CD14-positive monocyte (primary cell): ENCODE results near the gene CRCP. TPM values are rescaled to one million over a fixed set of nuclear protein-coding genes. Genes with fewer than 3 reads are reported as not detected.

ENCODE experiments used
- DNase-seq, 3 donors: peaks; one replicate each; pipeline ENCODE4 v3.0.0-alpha.2; 2011 to 2022
- H2AFZ ChIP-seq: 2 replicates; pipeline ENCODE4 v1.6.0; 2012; ENCODE audit warnings: mild to moderate bottlenecking, low read depth, low read length, inconsistent platforms; ENCODE audit not compliant: insufficient read depth, poor library complexity, severe bottlenecking
- H3K27ac ChIP-seq, 2 donors: 1 replicate in 1 of 2; 2 replicates in 1 of 2; pipeline ENCODE4 v1.5.1; 2012 to 2013; ENCODE audit warnings: low read length in 2 of 2, control low read depth in 1 of 2, inconsistent platforms in 1 of 2, low read depth in 1 of 2, mild to moderate bottlenecking in 1 of 2
- H3K27me3 ChIP-seq, 2 donors: one replicate each; pipeline versions ENCODE4 v1.6.0 to v1.6.1; 2011 to 2013; ENCODE audit warnings: low read length in 2 of 2; ENCODE audit not compliant: control insufficient read depth in 2 of 2, insufficient read depth in 2 of 2
- H3K36me3 ChIP-seq, 2 donors: replicated peaks in 1 of 2; 1 replicate in 1 of 2; 2 replicates in 1 of 2; pipeline versions ENCODE4 v1.5.1 to v1.6.1; 2012 to 2013; ENCODE audit warnings: low read length in 2 of 2, control low read depth in 1 of 2, inconsistent platforms in 1 of 2, mild to moderate bottlenecking in 1 of 2; ENCODE audit not compliant: insufficient read depth in 2 of 2, control insufficient read depth in 1 of 2
- H3K4me1 ChIP-seq, 2 donors: 1 replicate in 1 of 2; 2 replicates in 1 of 2; pipeline versions ENCODE4 v1.5.1 to v1.6.1; 2012 to 2013; ENCODE audit warnings: low read length in 2 of 2, control low read depth in 1 of 2, inconsistent platforms in 1 of 2, mild to moderate bottlenecking in 1 of 2, moderate library complexity in 1 of 2; ENCODE audit not compliant: insufficient read depth in 2 of 2, control insufficient read depth in 1 of 2
- H3K4me2 ChIP-seq: replicated peaks from 2 replicates; pipeline ENCODE3; 2012; ENCODE audit warnings: low read length, moderate library complexity, mild to moderate bottlenecking; ENCODE audit not compliant: poor library complexity, severe bottlenecking; ENCODE audit errors: extremely low read depth
- H3K4me3 ChIP-seq, 3 experiments: fragments of 200-600 bp in 1 of 3; sonication (generic) in 1 of 3; replicated peaks in 1 of 3; 1 replicate in 2 of 3; 2 replicates in 1 of 3; pipeline ENCODE4 v1.5.1; 2011 to 2013; ENCODE audit warnings: low read length in 3 of 3, mild to moderate bottlenecking in 3 of 3, control low read depth in 2 of 3, low read depth in 2 of 3, inconsistent platforms in 1 of 3, moderate library complexity in 1 of 3
- H3K79me2 ChIP-seq: 2 replicates; pipeline ENCODE4 v1.6.0; 2012; ENCODE audit warnings: mild to moderate bottlenecking, control low read depth, inconsistent platforms, low read length, moderate library complexity; ENCODE audit not compliant: insufficient read depth
- H3K9ac ChIP-seq: 2 replicates; pipeline ENCODE4 v1.6.0; 2017; ENCODE audit warnings: low read length, mild to moderate bottlenecking; ENCODE audit not compliant: insufficient read depth, poor library complexity, severe bottlenecking
- H3K9me3 ChIP-seq, 2 donors: replicated peaks in 1 of 2; 1 replicate in 1 of 2; 2 replicates in 1 of 2; pipeline versions ENCODE4 v1.5.1 to v1.6.1; 2012 to 2013; ENCODE audit warnings: low read length in 2 of 2, control low read depth in 1 of 2; ENCODE audit not compliant: control insufficient read depth in 1 of 2, insufficient read depth in 1 of 2
- H4K20me1 ChIP-seq: 2 replicates; pipeline ENCODE4 v1.6.0; 2012; ENCODE audit warnings: mild to moderate bottlenecking, low read length, control low read depth, moderate library complexity; ENCODE audit not compliant: insufficient read depth
- H3K27ac Mint-ChIP-seq, 7 donors: one replicate each; pipeline ENCODE4 v1.8.0; 2020; ENCODE audit warnings: mild to moderate bottlenecking in 7 of 7, mixed read lengths in 7 of 7, moderate library complexity in 6 of 7, inconsistent platforms in 2 of 7
- H3K27me3 Mint-ChIP-seq, 3 donors: one replicate each; pipeline ENCODE4 v1.8.0; 2021 to 2022; ENCODE audit warnings: low read depth in 3 of 3, mild to moderate bottlenecking in 3 of 3, mixed read lengths in 3 of 3, moderate library complexity in 3 of 3, inconsistent platforms in 1 of 3
- H3K36me3 Mint-ChIP-seq, 2 donors: one replicate each; pipeline ENCODE4 v1.8.0; 2020; ENCODE audit warnings: mixed read lengths in 2 of 2, inconsistent platforms in 1 of 2, mild to moderate bottlenecking in 1 of 2
- H3K4me1 Mint-ChIP-seq: one replicate; pipeline ENCODE4 v1.8.0; 2020; ENCODE audit warnings: mild to moderate bottlenecking, mixed read lengths
- H3K4me3 Mint-ChIP-seq, 2 donors: one replicate each; pipeline ENCODE4 v1.8.0; 2020; ENCODE audit warnings: mild to moderate bottlenecking in 2 of 2, mixed read lengths in 2 of 2, moderate library complexity in 1 of 2
- H3K9me3 Mint-ChIP-seq, 7 donors: one replicate each; pipeline ENCODE4 v1.8.0; 2020 to 2022; ENCODE audit warnings: mixed read lengths in 7 of 7, mild to moderate bottlenecking in 6 of 7, moderate library complexity in 6 of 7, inconsistent platforms in 2 of 7
- CTCF ChIP-seq: fragments of 200-600 bp; IDR thresholded peaks from one replicate; pipeline ENCODE4 v1.8.0; 2022; ENCODE audit warnings: antibody characterized with exemption, mild to moderate bottlenecking
- WGBS: methylation state at CpG from one replicate; pipeline ENCODE4 v1.1.5; 2013; ENCODE audit warnings: missing lambda C conversion rate; ENCODE audit not compliant: insufficient coverage; 5-methylcytosine and 5-hydroxymethylcytosine counted together
- intact Hi-C, 2 donors: fragments of 100-400 bp; cut with micrococcal nuclease; formaldehyde crosslinking; loops; one replicate each; pipeline versions ENCODE4 v1.15.0 to v1.15.1; 2023
- polyA plus RNA-seq, 3 donors: library from polyadenylated mRNA; depleted of rRNA in 1 of 3; unstranded in 2 of 3; stranded (reverse) in 1 of 3; fragments of 300-500 nt in 2 of 3; fragments of >200 nt in 1 of 3; fragmentation: Illumina TruSeq in 2 of 3; gene quantifications; 1 replicate in 2 of 3; 2 replicates in 1 of 3; pipeline ENCODE4 v1.2.3, GENCODE V29; 2012 to 2021

Gene CRCP
- polyA plus RNA-seq, 3 donors, result 14.0 to 19.9 (median 15.5) TPM

GRCh38 chr7:66083677-66084076 lies 31.0 kb upstream of the CRCP start:
- no peaks in the 10 kb centered on the region for H3K4me1 Mint-ChIP-seq
- no peak overlapping the region for H3K27ac ChIP-seq
- H3K27me3 ChIP-seq, result no peaks in the 10 kb centered on the region
- no peaks in the 10 kb centered on the region for H3K9me3 Mint-ChIP-seq
- no peak overlapping the region for H2AFZ ChIP-seq
- H3K4me2 ChIP-seq, result no peak overlapping the region
- peaks cover 7% of the 10 kb centered on the region for H3K79me2 ChIP-seq
- DNase-seq, result no peak
- peaks cover 0 to 2% (median 0%) of the 10 kb centered on the region in 3 donors for H3K27me3 Mint-ChIP-seq
- no peaks in the 10 kb centered on the region for H3K4me1 ChIP-seq
- H3K9ac ChIP-seq, result no peak overlapping the region
- H3K36me3 ChIP-seq, result peaks cover 31 to 71% of the 10 kb centered on the region in 2 donors
- 88% methylated on average over 1 of the region's 2 CpGs for WGBS
- no peaks in the 10 kb centered on the region for H3K9me3 ChIP-seq
- TF ChIP-seq CTCF, result no peak
- peaks cover 38 to 68% of the 10 kb centered on the region in 2 donors for H3K36me3 Mint-ChIP-seq
- intact Hi-C loops, result no loop called here
- H3K4me3 Mint-ChIP-seq, result no peak overlapping the region
- no peak overlapping the region for H3K4me3 ChIP-seq
- H3K27ac Mint-ChIP-seq, result peak overlapping the region in 3 of 7 donors; percentile 36 to 56 (median 47)
- peaks cover 3% of the 10 kb centered on the region for H4K20me1 ChIP-seq

DNA sequence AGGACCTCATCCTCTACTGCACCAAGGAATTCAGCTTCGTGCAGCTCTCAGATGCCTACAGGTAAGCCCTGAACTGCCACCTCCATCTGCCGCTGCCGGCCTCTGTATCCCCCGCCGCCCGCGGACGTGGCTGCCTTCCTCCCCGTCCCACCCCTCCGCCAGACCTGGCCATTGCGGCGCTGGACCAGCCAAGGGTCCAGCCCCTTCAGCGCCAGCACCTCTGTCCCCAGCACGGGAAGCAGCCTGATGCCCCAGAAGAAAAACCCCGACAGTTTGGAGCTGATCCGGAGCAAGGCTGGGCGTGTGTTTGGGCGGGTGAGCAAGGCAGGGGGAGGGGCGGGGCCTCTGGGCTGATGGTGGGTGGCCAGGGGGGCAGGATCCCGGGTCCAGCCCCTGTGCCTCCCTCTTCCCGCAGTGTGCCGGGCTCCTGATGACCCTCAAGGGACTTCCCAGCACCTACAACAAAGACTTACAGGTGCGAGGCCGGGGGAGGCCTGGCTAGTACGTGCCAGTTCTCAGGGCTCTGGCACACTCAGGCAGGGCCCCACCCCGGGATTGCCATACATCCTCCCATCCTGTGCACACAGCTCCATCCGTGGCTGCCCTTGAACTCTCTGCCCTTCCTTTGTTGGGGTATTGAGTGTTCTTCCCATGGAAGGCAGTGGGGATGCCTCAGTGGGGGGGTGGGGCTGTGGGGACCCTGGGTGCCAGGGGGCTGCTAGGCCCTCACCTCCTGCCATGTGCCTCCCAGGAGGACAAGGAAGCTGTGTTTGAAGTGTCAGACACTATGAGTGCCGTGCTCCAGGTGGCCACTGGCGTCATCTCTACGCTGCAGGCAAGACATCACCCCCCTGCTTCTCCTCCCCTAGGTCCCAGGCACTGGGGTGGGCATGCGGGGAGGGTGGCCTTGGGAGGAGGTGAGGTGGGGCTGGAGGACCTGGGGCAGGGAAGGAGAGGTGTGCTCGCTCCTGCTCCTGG lies 25.5 kb upstream of the CRCP start:
- no peak for TF ChIP-seq CTCF
- H3K36me3 ChIP-seq, result peaks cover 25 to 43% of the 10 kb centered on the region in 2 donors
- no peak overlapping the region for H3K9ac ChIP-seq
- H3K4me2 ChIP-seq, result no peak overlapping the region
- no peak overlapping the region for H3K4me3 ChIP-seq
- no peaks in the 10 kb centered on the region for H3K9me3 ChIP-seq
- H3K79me2 ChIP-seq, result no peaks in the 10 kb centered on the region
- WGBS, result 93% methylated on average over 21 of the region's 32 CpGs
- H3K4me1 ChIP-seq, result no peaks in the 10 kb centered on the region
- H3K36me3 Mint-ChIP-seq, result peaks cover 30 to 52% of the 10 kb centered on the region in 2 donors
- H3K9me3 Mint-ChIP-seq, result no peaks in the 10 kb centered on the region
- no peaks in the 10 kb centered on the region for H3K27me3 ChIP-seq
- H2AFZ ChIP-seq, result no peak overlapping the region
- intact Hi-C loops, result no loop called here
- no peaks in the 10 kb centered on the region for H3K4me1 Mint-ChIP-seq
- H3K27me3 Mint-ChIP-seq, result peaks cover 0 to 2% (median 0%) of the 10 kb centered on the region in 3 donors
- H4K20me1 ChIP-seq, result no peaks in the 10 kb centered on the region
- no peak overlapping the region for H3K27ac Mint-ChIP-seq
- no peak for DNase-seq
- no peak overlapping the region for H3K4me3 Mint-ChIP-seq
- no peak overlapping the region for H3K27ac ChIP-seq
